Natural killer cell (primary cell): ENCODE data around the gene RGL2. TPM values are rescaled to one million over a fixed set of nuclear protein-coding genes. Genes with fewer than 3 reads are reported as not detected.
"Not testable (repeated sequence)": the region's sequence is repeated elsewhere in the genome, so short reads cannot be mapped to it uniquely, and the experiment has no call there.

Experiments
- ATAC-seq, 3 donors: fragments of 150-1000 bp in 2 of 3; fragments of 200-7000 bp in 1 of 3; cut with Tn5 transposase; 1 replicate in 1 of 3; 2 replicates in 2 of 3; pipeline ENCODE4 v1.10.0; 2021; ENCODE audit warnings: mild to moderate bottlenecking in 2 of 3, moderate library complexity in 2 of 3
- DNase-seq, 2 donors: peaks; one replicate each; pipeline versions ENCODE4 v3.0.0 to v3.0.0-alpha.2; 2013 to 2021; ENCODE audit warnings: mixed read lengths in 1 of 2
- H3K27ac ChIP-seq: one replicate; pipeline ENCODE4 v1.5.1; 2013; ENCODE audit warnings: mild to moderate bottlenecking, low read length
- H3K27me3 ChIP-seq: one replicate; pipeline ENCODE4 v1.6.1; 2013; ENCODE audit warnings: low read length; ENCODE audit not compliant: control insufficient read depth, insufficient read depth
- H3K36me3 ChIP-seq: one replicate; pipeline ENCODE4 v1.6.1; 2013; ENCODE audit warnings: low read length; ENCODE audit not compliant: control insufficient read depth, insufficient read depth
- H3K4me1 ChIP-seq: one replicate; pipeline ENCODE4 v1.6.1; 2013; ENCODE audit warnings: low read length; ENCODE audit not compliant: control insufficient read depth, insufficient read depth
- H3K4me3 ChIP-seq: one replicate; pipeline ENCODE4 v1.5.1; 2013; ENCODE audit warnings: low read length
- H3K9me3 ChIP-seq: one replicate; pipeline ENCODE4 v1.6.1; 2013; ENCODE audit warnings: low read length; ENCODE audit not compliant: control insufficient read depth, insufficient read depth
- H3K27ac Mint-ChIP-seq, 2 donors: one replicate each; pipeline ENCODE4 v1.8.0; 2022; ENCODE audit warnings: mild to moderate bottlenecking in 2 of 2, mixed read lengths in 2 of 2, moderate library complexity in 1 of 2
- H3K27me3 Mint-ChIP-seq, 2 donors: one replicate each; pipeline ENCODE4 v1.8.0; 2022; ENCODE audit warnings: low read depth in 2 of 2, mixed read lengths in 2 of 2
- H3K36me3 Mint-ChIP-seq: one replicate; pipeline ENCODE4 v1.8.0; 2022; ENCODE audit warnings: mixed read lengths
- H3K4me1 Mint-ChIP-seq, 2 donors: one replicate each; pipeline ENCODE4 v1.8.0; 2022; ENCODE audit warnings: mixed read lengths in 2 of 2
- H3K4me3 Mint-ChIP-seq: one replicate; pipeline ENCODE4 v1.8.0; 2022; ENCODE audit warnings: mild to moderate bottlenecking, moderate library complexity, mixed read lengths
- H3K9me3 Mint-ChIP-seq, 2 donors: one replicate each; pipeline ENCODE4 v1.8.0; 2022; ENCODE audit warnings: mixed read lengths in 2 of 2
- WGBS: methylation state at CpG from one replicate; pipeline ENCODE4 v1.1.7; 2013; ENCODE audit warnings: missing lambda C conversion rate; ENCODE audit not compliant: insufficient coverage; 5-methylcytosine and 5-hydroxymethylcytosine counted together
- intact Hi-C: fragments of 100-400 bp; cut with micrococcal nuclease; formaldehyde crosslinking; loops from one replicate; pipeline ENCODE4 v1.14.2; 2022
- total RNA-seq, 4 donors: library from RNA; stranded (reverse); fragments of 120-200 nt in 1 of 4; gene quantifications; one replicate each; pipeline versions ENCODE4 v1.2.3 to v1.2.4, GENCODE V29; 2013 to 2022
- TF ChIP-seq, protein P1 (sequence below): fragments of 200-600 bp; IDR thresholded peaks from one replicate; pipeline ENCODE4 v1.8.0; 2022; ENCODE audit warnings: antibody characterized with exemption

Gene RGL2
- total RNA-seq, 3 donors from 2014 or later (not counting 1 experiment from before 2014, with no cell fraction given), result 80.7 to 91.4 (median 84.9) TPM

GRCh38 chr6:33271117-33271467, 27.6 kb downstream of the RGL2 start:
- Mint-ChIP-seq H3K36me3 (peaks cover 17% of the 10 kb centered on the region), H3K27ac (peak overlapping the region; percentile 97 to 98), H3K4me3 (peak overlapping the region; percentile 96), H3K4me1 (peaks cover 51 to 57% of the 10 kb centered on the region in 2 donors), H3K9me3 (no peaks in the 10 kb centered on the region), H3K27me3 (no peaks in the 10 kb centered on the region)
- TF ChIP-seq, protein P1, sequence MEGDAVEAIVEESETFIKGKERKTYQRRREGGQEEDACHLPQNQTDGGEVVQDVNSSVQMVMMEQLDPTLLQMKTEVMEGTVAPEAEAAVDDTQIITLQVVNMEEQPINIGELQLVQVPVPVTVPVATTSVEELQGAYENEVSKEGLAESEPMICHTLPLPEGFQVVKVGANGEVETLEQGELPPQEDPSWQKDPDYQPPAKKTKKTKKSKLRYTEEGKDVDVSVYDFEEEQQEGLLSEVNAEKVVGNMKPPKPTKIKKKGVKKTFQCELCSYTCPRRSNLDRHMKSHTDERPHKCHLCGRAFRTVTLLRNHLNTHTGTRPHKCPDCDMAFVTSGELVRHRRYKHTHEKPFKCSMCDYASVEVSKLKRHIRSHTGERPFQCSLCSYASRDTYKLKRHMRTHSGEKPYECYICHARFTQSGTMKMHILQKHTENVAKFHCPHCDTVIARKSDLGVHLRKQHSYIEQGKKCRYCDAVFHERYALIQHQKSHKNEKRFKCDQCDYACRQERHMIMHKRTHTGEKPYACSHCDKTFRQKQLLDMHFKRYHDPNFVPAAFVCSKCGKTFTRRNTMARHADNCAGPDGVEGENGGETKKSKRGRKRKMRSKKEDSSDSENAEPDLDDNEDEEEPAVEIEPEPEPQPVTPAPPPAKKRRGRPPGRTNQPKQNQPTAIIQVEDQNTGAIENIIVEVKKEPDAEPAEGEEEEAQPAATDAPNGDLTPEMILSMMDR, result no peak
- peaks cover 62% of the 10 kb centered on the region for H3K36me3 ChIP-seq
- H3K4me1 ChIP-seq, result peaks cover 34% of the 10 kb centered on the region
- no peak for DNase-seq
- ATAC-seq, result peak; percentile 16 to 33 (median 20)
- intact Hi-C loops, result loop anchor here (1.0 kb wide), 1 partner anchor 22 kb away; no protein-coding TSS in a partner anchor
- H3K9me3 ChIP-seq, result no peaks in the 10 kb centered on the region
- 0% methylated on average over 5 of the region's 7 CpGs for WGBS
- peak overlapping the region; percentile 71 for H3K4me3 ChIP-seq
- H3K27me3 ChIP-seq, result no peaks in the 10 kb centered on the region
- H3K27ac ChIP-seq, result peak overlapping the region; percentile 89

GRCh38 chr6:33264015-33264414, 34.7 kb downstream of the RGL2 start:
- Mint-ChIP-seq H3K4me3 (no peak overlapping the region), H3K9me3 (no peaks in the 10 kb centered on the region), H3K4me1 (peaks cover 0 to 10% of the 10 kb centered on the region in 2 donors), H3K36me3 (peaks cover 19% of the 10 kb centered on the region), H3K27me3 (no peaks in the 10 kb centered on the region), H3K27ac (no peak overlapping the region)
- no peak overlapping the region for H3K4me3 ChIP-seq
- ATAC-seq, result no peak
- peaks cover 74% of the 10 kb centered on the region for H3K36me3 ChIP-seq
- TF ChIP-seq, protein P1, result no peak
- H3K27ac ChIP-seq, result no peak overlapping the region
- H3K27me3 ChIP-seq, result no peaks in the 10 kb centered on the region
- WGBS, result 94% methylated on average over 7 of the region's 7 CpGs
- intact Hi-C loops, result no loop called here
- H3K9me3 ChIP-seq, result no peaks in the 10 kb centered on the region
- no peak for DNase-seq
- no peaks in the 10 kb centered on the region for H3K4me1 ChIP-seq

- DNase-seq, H3K4me3 Mint-ChIP-seq, H3K4me1 ChIP-seq, H3K4me1 Mint-ChIP-seq, H3K9me3 ChIP-seq, intact Hi-C loops, H3K4me3 ChIP-seq, H3K27ac Mint-ChIP-seq, H3K27me3 ChIP-seq, ATAC-seq, H3K27me3 Mint-ChIP-seq, H3K27ac ChIP-seq, H3K9me3 Mint-ChIP-seq: not testable (repeated sequence)
- WGBS, result 96% methylated on average over 3 of the region's 3 CpGs
- H3K36me3 Mint-ChIP-seq, result peaks cover 13% of the 10 kb centered on the region
- peaks cover 60% of the 10 kb centered on the region for H3K36me3 ChIP-seq
These were observed 36.3 kb downstream of the RGL2 start for GRCh38 chr6:33262490-33262889.

- TF ChIP-seq, protein P1, result no peak
- Histone ChIP-seq H3K36me3 (peaks cover 40% of the 10 kb centered on the region), H3K9me3 (no peaks in the 10 kb centered on the region), H3K4me1 (no peaks in the 10 kb centered on the region), H3K4me3 (no peak overlapping the region), H3K27me3 (no peaks in the 10 kb centered on the region), H3K27ac (no peak overlapping the region)
- H3K27me3 Mint-ChIP-seq, result no peaks in the 10 kb centered on the region
- ATAC-seq (no peak), DNase-seq (no peak)
- intact Hi-C loops, result no loop called here
- peaks cover 9% of the 10 kb centered on the region for H3K36me3 Mint-ChIP-seq
- H3K9me3 Mint-ChIP-seq, result no peaks in the 10 kb centered on the region
- peaks cover 0 to 6% of the 10 kb centered on the region in 2 donors for H3K4me1 Mint-ChIP-seq
- no peak overlapping the region for H3K27ac Mint-ChIP-seq
- WGBS, result 98% methylated on average over 5 of the region's 5 CpGs
- H3K4me3 Mint-ChIP-seq, result no peak overlapping the region
These were observed 39.7 kb downstream of the RGL2 start for GRCh38 chr6:33259032-33259431.
